ENCODE results near the gene IKZF4.

DNA sequence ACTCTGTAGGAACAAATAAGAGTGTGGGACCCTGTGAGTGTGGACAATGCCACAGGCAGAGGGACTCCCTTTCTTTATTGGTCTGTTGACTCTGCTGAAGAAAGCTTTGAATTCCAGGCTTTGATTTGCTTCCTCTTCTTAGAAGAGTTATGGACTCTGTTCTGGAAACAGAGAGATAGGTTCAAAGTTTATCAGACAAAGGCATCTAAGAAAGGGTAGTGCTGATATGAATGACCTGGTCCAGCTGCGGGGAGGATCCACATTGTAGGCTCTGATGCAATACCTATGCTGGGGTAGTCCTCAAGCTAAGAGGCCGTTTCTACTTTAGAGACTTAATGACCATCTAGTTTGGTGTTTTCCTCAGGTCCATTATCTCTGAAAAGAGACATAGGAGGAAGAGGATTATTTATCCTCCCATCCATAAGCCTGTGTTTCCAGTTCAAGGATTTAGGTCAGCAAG is 10.7 kb upstream of the IKZF4 start:
- TF ChIP-seq, protein P1, sequence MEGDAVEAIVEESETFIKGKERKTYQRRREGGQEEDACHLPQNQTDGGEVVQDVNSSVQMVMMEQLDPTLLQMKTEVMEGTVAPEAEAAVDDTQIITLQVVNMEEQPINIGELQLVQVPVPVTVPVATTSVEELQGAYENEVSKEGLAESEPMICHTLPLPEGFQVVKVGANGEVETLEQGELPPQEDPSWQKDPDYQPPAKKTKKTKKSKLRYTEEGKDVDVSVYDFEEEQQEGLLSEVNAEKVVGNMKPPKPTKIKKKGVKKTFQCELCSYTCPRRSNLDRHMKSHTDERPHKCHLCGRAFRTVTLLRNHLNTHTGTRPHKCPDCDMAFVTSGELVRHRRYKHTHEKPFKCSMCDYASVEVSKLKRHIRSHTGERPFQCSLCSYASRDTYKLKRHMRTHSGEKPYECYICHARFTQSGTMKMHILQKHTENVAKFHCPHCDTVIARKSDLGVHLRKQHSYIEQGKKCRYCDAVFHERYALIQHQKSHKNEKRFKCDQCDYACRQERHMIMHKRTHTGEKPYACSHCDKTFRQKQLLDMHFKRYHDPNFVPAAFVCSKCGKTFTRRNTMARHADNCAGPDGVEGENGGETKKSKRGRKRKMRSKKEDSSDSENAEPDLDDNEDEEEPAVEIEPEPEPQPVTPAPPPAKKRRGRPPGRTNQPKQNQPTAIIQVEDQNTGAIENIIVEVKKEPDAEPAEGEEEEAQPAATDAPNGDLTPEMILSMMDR (IDR thresholded peaks at IDR 0.05; ENCODE audit: low read depth, low read length, poor library complexity, severe bottlenecking), result no peak
- TF ChIP-seq EZH2phosphoT487 (IDR thresholded peaks at IDR 0.05; ENCODE audit: borderline replicate concordance, low read length), result no peak

Measured in DOHH2 (cell line).